G401 (cell line): Measurements from ENCODE around the gene ACP2. TPM values are rescaled to one million over a fixed set of nuclear protein-coding genes. Genes with fewer than 3 reads are reported as not detected.

Source experiments
- DNase-seq: peaks from one replicate; pipeline ENCODE4 v3.0.0-alpha.2; 2015; ENCODE audit warnings: low spot score
- in situ Hi-C: cut with HindIII; loops from 2 replicates; pipeline ENCODE4 v1.10.0; 2016; ENCODE audit warnings: low sequenced_read_pairs, mixed read lengths
- total RNA-seq: library from RNA; depleted of rRNA; stranded (reverse); fragments of >200 nt; shearing (Covaris generic); gene quantifications from 2 replicates; pipeline ENCODE4 v1.2.3, GENCODE V29; 2014

The ACP2 gene
- total RNA-seq, 1 experiment from 2014 or later, result 27.8 TPM

GRCh38 chr11:47269829-47270305 lies 21.3 kb upstream of the ACP2 start, which contains the start of gene MADD:
MADD (plus strand) TSS chr11:47270133.
- DNase-seq, result peak; percentile 85

GRCh38 chr11:47269002-47269828 lies 20.6 kb upstream of the ACP2 start:
- in situ Hi-C loops, result no loop called here
- DNase-seq, result peak; percentile 87

More at GRCh38 chr11:47269829-47270305, 21.3 kb upstream of the ACP2 start, which contains the start of gene MADD:
- in situ Hi-C loops, result no loop called here

GRCh38 chr11:47268448-47269001 lies 19.9 kb upstream of the ACP2 start:
- in situ Hi-C loops, result no loop called here
- DNase-seq, result no peak

- no peak for DNase-seq
- in situ Hi-C loops, result no loop called here
Measured at GRCh38 chr11:47267876-47268275, 19.3 kb upstream of the ACP2 start.

- in situ Hi-C loops, result no loop called here
- DNase-seq, result no peak
Measured at GRCh38 chr11:47264521-47264920, 15.9 kb upstream of the ACP2 start.

GRCh38 chr11:47264119-47264518 lies 15.5 kb upstream of the ACP2 start:
- in situ Hi-C loops, result no loop called here

GRCh38 chr11:47261291-47261800 lies 12.7 kb upstream of the ACP2 start:
- DNase-seq, result no peak
- in situ Hi-C loops, result no loop called here

More at GRCh38 chr11:47264119-47264518, 15.5 kb upstream of the ACP2 start:
- no peak for DNase-seq

- in situ Hi-C loops, result no loop called here
- no peak for DNase-seq
Measured at GRCh38 chr11:47260366-47260765, 11.8 kb upstream of the ACP2 start.

- in situ Hi-C loops, result no loop called here
- peak; percentile 30 for DNase-seq
Measured at GRCh38 chr11:47259232-47259977, 10.8 kb upstream of the ACP2 start.

GRCh38 chr11:47258317-47258902 lies 9.8 kb upstream of the ACP2 start:
- DNase-seq, result no peak
- in situ Hi-C loops, result no loop called here

GRCh38 chr11:47257517-47258316 lies 9.1 kb upstream of the ACP2 start, which contains the start of gene NR1H3:
NR1H3 (plus strand) TSS chr11:47257996; CDS start chr11:47259217, 1,221 bp downstream.
- peak; percentile 39 for DNase-seq
- in situ Hi-C loops, result no loop called here

GRCh38 chr11:47257177-47257516 lies 8.5 kb upstream of the ACP2 start:
- no peak for DNase-seq
- in situ Hi-C loops, result no loop called here

GRCh38 chr11:47256374-47256773 lies 7.8 kb upstream of the ACP2 start:
- no peak for DNase-seq
- in situ Hi-C loops, result no loop called here

GRCh38 chr11:47254386-47254785 lies 5.8 kb upstream of the ACP2 start:
- in situ Hi-C loops, result no loop called here
- no peak for DNase-seq

- DNase-seq, result no peak
- in situ Hi-C loops, result no loop called here
Measured at GRCh38 chr11:47253660-47254059, 5.0 kb upstream of the ACP2 start.

- in situ Hi-C loops, result no loop called here
- no peak for DNase-seq
Measured at GRCh38 chr11:47251751-47252150, 3.1 kb upstream of the ACP2 start.

GRCh38 chr11:47249378-47249715 lies 733 bp upstream of the ACP2 start:
- in situ Hi-C loops, result no loop called here
- no peak for DNase-seq

GRCh38 chr11:47248304-47248663 lies 330 bp downstream of the ACP2 start:
- DNase-seq, result no peak
- in situ Hi-C loops, result no loop called here

- DNase-seq, result no peak
- in situ Hi-C loops, result no loop called here
Measured at GRCh38 chr11:47247502-47247901, 1.1 kb downstream of the ACP2 start.
